Left ventricle myocardium inferior (tissue), 1 donor: ENCODE results near the gene MUCL3. TPM values are rescaled to one million over a fixed set of nuclear protein-coding genes. Genes with fewer than 3 reads are reported as not detected.

ENCODE experiments used
- DNase-seq: peaks from one replicate; pipeline ENCODE4 v3.0.0-alpha.2; 2020
- H3K27ac ChIP-seq: fragments of 200-600 bp; replicated peaks from 2 replicates; pipeline ENCODE4 v1.8.0; 2021
- H3K27me3 ChIP-seq: fragments of 200-600 bp; 2 replicates; pipeline ENCODE4 v1.8.0; 2021; ENCODE audit warnings: low read depth
- H3K36me3 ChIP-seq: fragments of 200-600 bp; 2 replicates; pipeline ENCODE4 v1.8.0; 2021
- H3K4me1 ChIP-seq: fragments of 200-600 bp; 2 replicates; pipeline ENCODE4 v1.8.0; 2021
- H3K4me3 ChIP-seq: fragments of 200-600 bp; 2 replicates; pipeline ENCODE4 v1.8.0; 2021; ENCODE audit warnings: mild to moderate bottlenecking, moderate library complexity
- H3K9me3 ChIP-seq: fragments of 200-600 bp; replicated peaks from 2 replicates; pipeline ENCODE4 v1.8.0; 2021
- intact Hi-C: fragments of 100-400 bp; cut with micrococcal nuclease; formaldehyde crosslinking; loops from one replicate; pipeline ENCODE4 v1.11.0; 2022
- total RNA-seq: library from RNA; stranded (reverse); fragmentation: NEBNext Ultra II Directional; extraction: Animal tissue kit (Norgen Biotek cat#: 25700); gene quantifications from one replicate; pipeline ENCODE4 v1.2.1, GENCODE V29; 2021
- TF ChIP-seq, protein P1 (sequence below): fragments of 200-600 bp; IDR thresholded peaks from 2 replicates; pipeline ENCODE4 v1.8.0; 2021; ENCODE audit warnings: antibody characterized with exemption, mild to moderate bottlenecking, borderline replicate concordance
- donor health status: DM: no; HTN: yes; CAD: no; lungs with severe emphysema.

The MUCL3 gene
- total RNA-seq, 1 donor from 2014 or later: not detected

DNA sequence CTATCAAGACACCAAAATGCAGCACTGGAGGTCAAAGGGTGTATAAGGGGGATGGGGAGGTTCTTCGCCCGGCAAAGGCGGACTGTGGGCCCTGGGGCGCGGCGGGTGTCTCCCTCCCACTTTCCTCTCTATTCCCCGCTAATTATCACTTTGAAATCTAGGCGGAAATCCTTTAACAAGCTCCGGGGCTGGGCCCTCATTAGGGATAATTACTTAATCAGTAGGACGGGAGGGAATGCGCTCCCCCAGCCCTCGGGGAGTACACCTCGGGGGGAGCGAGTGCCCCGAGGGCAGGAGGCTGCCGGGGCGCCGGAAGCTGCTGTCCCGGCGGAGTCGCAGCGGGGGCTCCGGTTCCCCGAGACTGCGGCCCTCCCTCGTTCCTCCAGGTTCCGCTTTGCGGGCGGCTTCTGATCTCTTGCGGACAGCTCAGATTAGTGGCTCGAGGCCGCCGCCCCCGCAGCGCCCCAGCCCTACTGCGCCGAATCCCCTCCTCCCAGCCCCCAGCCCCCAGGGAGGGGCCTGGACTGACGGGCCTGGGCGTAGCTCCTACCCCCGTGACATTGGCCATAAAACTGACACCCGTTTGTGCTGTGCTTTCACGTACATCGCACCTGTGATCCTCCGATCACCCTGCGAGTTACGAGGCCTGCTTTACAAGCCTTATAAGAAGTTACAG, 14.7 kb downstream of the MUCL3 start:
- TF ChIP-seq, protein P1, sequence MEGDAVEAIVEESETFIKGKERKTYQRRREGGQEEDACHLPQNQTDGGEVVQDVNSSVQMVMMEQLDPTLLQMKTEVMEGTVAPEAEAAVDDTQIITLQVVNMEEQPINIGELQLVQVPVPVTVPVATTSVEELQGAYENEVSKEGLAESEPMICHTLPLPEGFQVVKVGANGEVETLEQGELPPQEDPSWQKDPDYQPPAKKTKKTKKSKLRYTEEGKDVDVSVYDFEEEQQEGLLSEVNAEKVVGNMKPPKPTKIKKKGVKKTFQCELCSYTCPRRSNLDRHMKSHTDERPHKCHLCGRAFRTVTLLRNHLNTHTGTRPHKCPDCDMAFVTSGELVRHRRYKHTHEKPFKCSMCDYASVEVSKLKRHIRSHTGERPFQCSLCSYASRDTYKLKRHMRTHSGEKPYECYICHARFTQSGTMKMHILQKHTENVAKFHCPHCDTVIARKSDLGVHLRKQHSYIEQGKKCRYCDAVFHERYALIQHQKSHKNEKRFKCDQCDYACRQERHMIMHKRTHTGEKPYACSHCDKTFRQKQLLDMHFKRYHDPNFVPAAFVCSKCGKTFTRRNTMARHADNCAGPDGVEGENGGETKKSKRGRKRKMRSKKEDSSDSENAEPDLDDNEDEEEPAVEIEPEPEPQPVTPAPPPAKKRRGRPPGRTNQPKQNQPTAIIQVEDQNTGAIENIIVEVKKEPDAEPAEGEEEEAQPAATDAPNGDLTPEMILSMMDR: no peak
- no peaks in the 10 kb centered on the region for H3K9me3 ChIP-seq
- H3K4me3 ChIP-seq: peak overlapping the region; percentile 67
- peaks cover 14% of the 10 kb centered on the region for H3K4me1 ChIP-seq
- intact Hi-C loops: no loop called here
- peak; percentile 65 for DNase-seq
- no peak overlapping the region for H3K27ac ChIP-seq
- H3K36me3 ChIP-seq: no peaks in the 10 kb centered on the region
- H3K27me3 ChIP-seq: peaks cover 21% of the 10 kb centered on the region

- intact Hi-C loops: no loop called here
- Histone ChIP-seq H3K36me3 (no peaks in the 10 kb centered on the region), H3K27me3 (peaks cover 21% of the 10 kb centered on the region), H3K4me3 (no peak overlapping the region), H3K9me3 (no peaks in the 10 kb centered on the region), H3K4me1 (peaks cover 14% of the 10 kb centered on the region), H3K27ac (no peak overlapping the region)
- TF ChIP-seq, protein P1: no peak
- DNase-seq: no peak
Observed at GRCh38 chr6:30957716-30958115, 16.9 kb downstream of the MUCL3 start.

DNA sequence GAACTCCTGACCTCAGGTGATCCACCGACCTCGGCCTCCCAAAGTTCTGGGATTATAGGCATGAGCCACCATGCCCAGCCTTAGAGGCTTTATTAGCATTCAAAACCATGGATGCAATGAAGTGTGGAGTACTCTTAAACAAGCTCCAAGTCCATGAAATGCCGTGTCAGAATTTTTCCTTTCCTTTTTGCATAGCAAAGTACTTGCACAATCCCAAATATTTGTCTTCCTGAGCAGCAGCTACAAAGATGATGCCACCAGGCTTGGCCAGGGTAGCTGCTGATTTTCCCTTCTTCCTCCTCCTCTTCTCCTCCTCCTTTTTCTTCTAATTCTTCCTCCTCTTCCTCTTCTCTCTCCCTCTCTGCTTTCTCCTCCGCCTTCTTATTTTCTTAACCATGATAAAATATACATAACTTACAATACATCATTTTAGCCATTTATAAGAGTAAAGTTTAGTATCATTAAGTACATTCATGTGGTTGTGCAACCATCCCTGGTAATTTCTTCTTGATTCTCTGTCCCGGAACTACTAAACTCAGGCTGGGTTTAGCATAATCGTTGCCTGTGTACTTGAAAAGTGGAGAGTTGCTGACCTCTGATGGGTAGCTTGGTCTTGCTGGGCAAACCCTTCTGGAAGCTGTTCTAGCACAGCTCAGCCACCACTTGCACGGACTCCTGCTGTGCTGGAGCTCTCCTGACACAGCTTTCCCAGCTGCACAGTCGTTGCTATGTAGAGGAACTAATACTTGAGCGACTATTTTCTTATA, 20.3 kb downstream of the MUCL3 start:
- peaks cover 3% of the 10 kb centered on the region for H3K4me1 ChIP-seq
- no peak for DNase-seq
- no peaks in the 10 kb centered on the region for H3K36me3 ChIP-seq
- H3K27ac ChIP-seq: no peak overlapping the region
- no peaks in the 10 kb centered on the region for H3K9me3 ChIP-seq
- TF ChIP-seq, protein P1: no peak
- no peak overlapping the region for H3K4me3 ChIP-seq
- H3K27me3 ChIP-seq: peaks cover 28% of the 10 kb centered on the region
- intact Hi-C loops: no loop called here

DNA sequence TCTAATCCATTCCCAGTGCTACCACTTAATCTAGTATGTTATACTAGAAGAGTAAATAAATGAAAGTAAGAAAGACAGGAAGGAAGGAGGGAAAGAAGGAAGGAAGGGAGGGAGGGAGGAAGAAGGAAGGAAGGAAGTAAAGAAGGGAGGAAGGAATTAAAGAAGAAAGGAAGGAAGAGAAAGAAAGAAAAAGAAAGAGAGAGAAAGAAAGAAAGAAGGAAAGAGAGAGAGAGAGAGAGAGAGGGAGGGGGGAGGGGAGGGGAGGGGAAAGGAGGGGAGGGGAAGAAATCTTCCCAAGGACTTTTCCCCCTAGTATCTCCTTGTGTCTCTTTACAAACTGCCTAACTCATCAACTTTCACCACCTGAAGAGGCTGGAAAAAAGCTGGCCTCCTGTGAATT, 21.9 kb downstream of the MUCL3 start:
- DNase-seq: no peak
- TF ChIP-seq, protein P1: no peak
- H3K27me3 ChIP-seq: peaks cover 24% of the 10 kb centered on the region
- no peak overlapping the region for H3K4me3 ChIP-seq
- H3K4me1 ChIP-seq: no peaks in the 10 kb centered on the region
- intact Hi-C loops: no loop called here
- H3K9me3 ChIP-seq: no peaks in the 10 kb centered on the region
- H3K36me3 ChIP-seq: no peaks in the 10 kb centered on the region
- H3K27ac ChIP-seq: no peak overlapping the region

- H3K4me1 ChIP-seq: no peaks in the 10 kb centered on the region
- intact Hi-C loops: no loop called here
- H3K36me3 ChIP-seq: no peaks in the 10 kb centered on the region
- no peak overlapping the region for H3K27ac ChIP-seq
- peaks cover 19% of the 10 kb centered on the region for H3K27me3 ChIP-seq
- H3K4me3 ChIP-seq: no peak overlapping the region
- H3K9me3 ChIP-seq: no peaks in the 10 kb centered on the region
- no peak for DNase-seq
- TF ChIP-seq, protein P1: no peak
Observed at GRCh38 chr6:30963641-30964040, 22.9 kb downstream of the MUCL3 start.
